HepG2 (cell line): ENCODE measurements around the gene PKLR. TPM values are rescaled to one million over a fixed set of nuclear protein-coding genes. Genes with fewer than 3 reads are reported as not detected.

Experiments used
- BORCS8-MEF2B ChIP-seq: sonication (generic); formaldehyde crosslinking; IDR thresholded peaks from 2 replicates; pipeline ENCODE4 v1.8.0; 2022; ENCODE audit warnings: mild to moderate bottlenecking, missing genetic modification reagents
- CREBL2 ChIP-seq: sonication (generic); formaldehyde crosslinking; IDR thresholded peaks from 2 replicates; pipeline ENCODE4 v1.8.1; 2023; ENCODE audit warnings: missing genetic modification reagents, mild to moderate bottlenecking, borderline replicate concordance
- ELF3 ChIP-seq: IDR thresholded peaks from 2 replicates; pipeline ENCODE4 v1.6.1; 2016; ENCODE audit warnings: missing genetic modification reagents, missing compliant biosample characterization
- EP300 ChIP-seq, 3 experiments: sonication (generic) in 1 of 3; formaldehyde crosslinking in 1 of 3; IDR thresholded peaks; 2 replicates each; pipeline versions ENCODE4 v1.5.1 to v1.6.1; 2011 to 2020; ENCODE audit warnings: low read depth in 2 of 3, low read length in 2 of 3, borderline replicate concordance in 1 of 3, improper control_type of control experiment in 1 of 3, mild to moderate bottlenecking in 1 of 3, missing genetic modification reagents in 1 of 3, moderate library complexity in 1 of 3
- FOXA3 ChIP-seq: IDR thresholded peaks from 2 replicates; pipeline ENCODE4 v1.6.1; 2016; ENCODE audit warnings: missing genetic modification reagents, missing compliant biosample characterization
- FOXO1 ChIP-seq: sonication (generic); formaldehyde crosslinking; IDR thresholded peaks from 2 replicates; pipeline ENCODE4 v1.4.0; 2020; ENCODE audit warnings: missing genetic modification reagents
- PHF20 ChIP-seq: sonication (generic); formaldehyde crosslinking; IDR thresholded peaks from 2 replicates; pipeline ENCODE4 v1.5.0; 2020; ENCODE audit warnings: mild to moderate bottlenecking, missing genetic modification reagents
- RARA ChIP-seq: IDR thresholded peaks from 2 replicates; pipeline ENCODE4 v1.6.1; 2016; ENCODE audit warnings: missing genetic modification reagents, missing compliant biosample characterization
- REXO4 ChIP-seq: sonication (generic); formaldehyde crosslinking; IDR thresholded peaks from 2 replicates; pipeline ENCODE4 v1.8.0; 2022; ENCODE audit warnings: missing genetic modification reagents, mild to moderate bottlenecking, borderline replicate concordance
- RFXANK ChIP-seq: IDR thresholded peaks from 2 replicates; pipeline ENCODE4 v1.6.1; 2016
- SUZ12 ChIP-seq: fragments of 150-350 bp; IDR thresholded peaks from 2 replicates; pipeline ENCODE4 v1.6.1; 2014; ENCODE audit warnings: low read depth, low read length
- ZBTB43 ChIP-seq: sonication (generic); formaldehyde crosslinking; conservative IDR thresholded peaks from 2 replicates; pipeline ENCODE4 v1.4.0; 2020; ENCODE audit warnings: missing genetic modification reagents
- ZKSCAN5 ChIP-seq: sonication (generic); formaldehyde crosslinking; IDR thresholded peaks from 2 replicates; pipeline ENCODE4 v1.5.1; 2020; ENCODE audit warnings: mild to moderate bottlenecking, missing genetic modification reagents
- ZNF18 ChIP-seq: sonication (generic); formaldehyde crosslinking; IDR thresholded peaks from 2 replicates; pipeline ENCODE4 v1.8.0; 2022; ENCODE audit warnings: mild to moderate bottlenecking, missing genetic modification reagents; ENCODE audit not compliant: insufficient replicate concordance
- ZNF333 ChIP-seq: sonication (generic); formaldehyde crosslinking; IDR thresholded peaks from 2 replicates; pipeline ENCODE4 v1.4.0; 2020; ENCODE audit warnings: mild to moderate bottlenecking, missing genetic modification reagents, borderline replicate concordance
- ZNF343 ChIP-seq: sonication (generic); formaldehyde crosslinking; IDR thresholded peaks from 2 replicates; pipeline ENCODE4 v1.4.0; 2020; ENCODE audit warnings: mild to moderate bottlenecking, missing genetic modification reagents
- ZNF672 ChIP-seq: sonication (generic); formaldehyde crosslinking; IDR thresholded peaks from 2 replicates; pipeline ENCODE4 v1.8.1; 2022; ENCODE audit warnings: missing genetic modification reagents
- ZNF7 ChIP-seq: IDR thresholded peaks from 2 replicates; pipeline ENCODE4 v1.6.1; 2016; ENCODE audit warnings: missing biosample characterization, missing genetic modification reagents
- ZNF747 ChIP-seq: sonication (generic); formaldehyde crosslinking; IDR thresholded peaks from 2 replicates; pipeline ENCODE4 v1.8.1; 2023; ENCODE audit warnings: missing genetic modification reagents, mild to moderate bottlenecking, borderline replicate concordance
- ZNF879 ChIP-seq: sonication (generic); formaldehyde crosslinking; IDR thresholded peaks from 2 replicates; pipeline ENCODE4 v1.8.1; 2023; ENCODE audit warnings: missing genetic modification reagents
- polyA plus RNA-seq, 8 experiments: library from polyadenylated mRNA; depleted of rRNA in 3 of 8; stranded (reverse) in 7 of 8; unstranded in 1 of 8; fragments of >200 nt; fragmentation: Illumina TruSeq in 4 of 8; extraction: Trizol in 4 of 8; gene quantifications; 2 replicates each; pipeline versions ENCODE4 v1.2.1 to v1.2.3, GENCODE V29; 2011 to 2016; ENCODE audit warnings: low read depth in 4 of 8, missing spikeins in 1 of 8, mixed read lengths in 1 of 8; ENCODE audit not compliant: insufficient read depth in 1 of 8
- total RNA-seq, 5 experiments: library from RNA; depleted of rRNA; stranded (reverse); fragments of >200 nt; fragmentation: Illumina TruSeq; extraction: Trizol; gene quantifications; 2 replicates each; pipeline ENCODE4 v1.2.3, GENCODE V29; 2016; ENCODE audit warnings: low read depth in 1 of 5
- TF ChIP-seq, protein P1 (sequence below): sonication (generic); formaldehyde crosslinking; IDR thresholded peaks from 2 replicates; pipeline ENCODE4 v1.4.0; 2020; ENCODE audit warnings: missing genetic modification reagents, borderline replicate concordance

The PKLR gene
- total and polyA plus RNA-seq, 2 of the 13 experiments (the other 11 are each of a cell fraction or from before 2014, with no cell fraction given) = 10.3 to 29.3 TPM

DNA sequence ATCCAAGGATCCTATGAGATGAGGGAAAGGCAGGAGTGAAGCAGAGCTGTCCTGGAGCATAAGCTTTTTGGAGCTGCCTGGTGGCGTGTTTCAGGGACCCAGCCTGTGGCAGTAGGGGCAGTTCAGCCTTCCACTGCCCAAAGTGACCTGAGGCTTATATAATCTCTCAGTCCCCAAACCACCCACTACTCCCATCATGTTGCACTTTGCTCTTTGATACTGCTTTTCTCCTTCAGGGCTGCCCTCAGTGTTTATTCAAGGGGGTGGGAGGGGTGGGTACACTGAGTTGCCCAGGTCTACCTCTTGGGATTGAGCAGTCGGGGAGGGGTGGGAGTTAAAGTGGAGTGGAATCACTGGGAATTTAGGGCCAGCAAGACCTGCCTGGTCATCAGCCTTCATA is 14.7 kb downstream of the PKLR start (continued):
- TF ChIP-seq ZNF18 (CRISPR knock-in tag) (no peak), ZNF343 (CRISPR knock-in tag) (no peak), PHF20 (CRISPR knock-in tag) (no peak), ZKSCAN5 (no peak), ZBTB43 (CRISPR knock-in tag) (no peak), CREBL2 (CRISPR knock-in tag) (no peak), BORCS8-MEF2B (no peak), ZNF672 (no peak), ZNF747 (no peak), RARA (CRISPR knock-in tag) (peak; percentile 59; the same call in 1 of the 2 replicates), FOXO1 (CRISPR knock-in tag) (no peak), ZNF7 (no peak), RFXANK (CRISPR knock-in tag) (no peak), FOXA3 (CRISPR knock-in tag) (peak; percentile 49), SUZ12 (no peak), EP300 (IDR thresholded peaks at IDR 0.05; ENCODE audit: low read depth in 2 of 2, low read length in 2 of 2) (peak in 1 of 2 experiments; percentile 59; a peak in 2 of 4 replicates), EP300 (CRISPR knock-in tag; IDR thresholded peaks at IDR 0.05; ENCODE audit: borderline replicate concordance) (no peak), ZNF333 (CRISPR knock-in tag) (no peak), REXO4 (CRISPR knock-in tag) (no peak), ELF3 (CRISPR knock-in tag) (no peak), ZNF879 (CRISPR knock-in tag) (no peak)
- TF ChIP-seq, protein P1, sequence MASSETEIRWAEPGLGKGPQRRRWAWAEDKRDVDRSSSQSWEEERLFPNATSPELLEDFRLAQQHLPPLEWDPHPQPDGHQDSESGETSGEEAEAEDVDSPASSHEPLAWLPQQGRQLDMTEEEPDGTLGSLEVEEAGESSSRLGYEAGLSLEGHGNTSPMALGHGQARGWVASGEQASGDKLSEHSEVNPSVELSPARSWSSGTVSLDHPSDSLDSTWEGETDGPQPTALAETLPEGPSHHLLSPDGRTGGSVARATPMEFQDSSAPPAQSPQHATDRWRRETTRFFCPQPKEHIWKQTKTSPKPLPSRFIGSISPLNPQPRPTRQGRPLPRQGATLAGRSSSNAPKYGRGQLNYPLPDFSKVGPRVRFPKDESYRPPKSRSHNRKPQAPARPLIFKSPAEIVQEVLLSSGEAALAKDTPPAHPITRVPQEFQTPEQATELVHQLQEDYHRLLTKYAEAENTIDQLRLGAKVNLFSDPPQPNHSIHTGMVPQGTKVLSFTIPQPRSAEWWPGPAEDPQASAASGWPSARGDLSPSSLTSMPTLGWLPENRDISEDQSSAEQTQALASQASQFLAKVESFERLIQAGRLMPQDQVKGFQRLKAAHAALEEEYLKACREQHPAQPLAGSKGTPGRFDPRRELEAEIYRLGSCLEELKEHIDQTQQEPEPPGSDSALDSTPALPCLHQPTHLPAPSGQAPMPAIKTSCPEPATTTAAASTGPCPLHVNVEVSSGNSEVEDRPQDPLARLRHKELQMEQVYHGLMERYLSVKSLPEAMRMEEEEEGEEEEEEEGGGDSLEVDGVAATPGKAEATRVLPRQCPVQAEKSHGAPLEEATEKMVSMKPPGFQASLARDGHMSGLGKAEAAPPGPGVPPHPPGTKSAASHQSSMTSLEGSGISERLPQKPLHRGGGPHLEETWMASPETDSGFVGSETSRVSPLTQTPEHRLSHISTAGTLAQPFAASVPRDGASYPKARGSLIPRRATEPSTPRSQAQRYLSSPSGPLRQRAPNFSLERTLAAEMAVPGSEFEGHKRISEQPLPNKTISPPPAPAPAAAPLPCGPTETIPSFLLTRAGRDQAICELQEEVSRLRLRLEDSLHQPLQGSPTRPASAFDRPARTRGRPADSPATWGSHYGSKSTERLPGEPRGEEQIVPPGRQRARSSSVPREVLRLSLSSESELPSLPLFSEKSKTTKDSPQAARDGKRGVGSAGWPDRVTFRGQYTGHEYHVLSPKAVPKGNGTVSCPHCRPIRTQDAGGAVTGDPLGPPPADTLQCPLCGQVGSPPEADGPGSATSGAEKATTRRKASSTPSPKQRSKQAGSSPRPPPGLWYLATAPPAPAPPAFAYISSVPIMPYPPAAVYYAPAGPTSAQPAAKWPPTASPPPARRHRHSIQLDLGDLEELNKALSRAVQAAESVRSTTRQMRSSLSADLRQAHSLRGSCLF = no peak
